ENCODE measurements around the gene CCNQ.

DNA sequence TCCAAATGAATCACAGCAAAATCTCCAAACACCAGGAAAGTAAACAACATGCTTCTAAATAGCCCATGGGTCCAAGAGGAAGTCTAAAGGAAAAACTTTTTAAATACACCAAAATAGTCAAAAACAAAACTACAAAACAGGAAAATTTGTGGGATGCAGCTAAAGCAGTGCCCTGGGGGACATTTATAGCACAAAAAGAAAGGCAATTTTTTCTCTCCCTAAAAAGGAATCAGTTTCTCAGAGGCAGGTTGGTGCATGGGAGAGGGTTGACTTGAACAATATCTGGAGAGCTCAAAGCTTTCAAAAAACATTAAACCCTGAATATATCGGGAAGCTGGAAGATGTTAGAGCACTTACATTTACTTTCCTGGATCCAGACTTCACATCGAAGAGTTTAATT lies 32.4 kb upstream of the CCNQ start:
- TF ChIP-seq, protein P1, sequence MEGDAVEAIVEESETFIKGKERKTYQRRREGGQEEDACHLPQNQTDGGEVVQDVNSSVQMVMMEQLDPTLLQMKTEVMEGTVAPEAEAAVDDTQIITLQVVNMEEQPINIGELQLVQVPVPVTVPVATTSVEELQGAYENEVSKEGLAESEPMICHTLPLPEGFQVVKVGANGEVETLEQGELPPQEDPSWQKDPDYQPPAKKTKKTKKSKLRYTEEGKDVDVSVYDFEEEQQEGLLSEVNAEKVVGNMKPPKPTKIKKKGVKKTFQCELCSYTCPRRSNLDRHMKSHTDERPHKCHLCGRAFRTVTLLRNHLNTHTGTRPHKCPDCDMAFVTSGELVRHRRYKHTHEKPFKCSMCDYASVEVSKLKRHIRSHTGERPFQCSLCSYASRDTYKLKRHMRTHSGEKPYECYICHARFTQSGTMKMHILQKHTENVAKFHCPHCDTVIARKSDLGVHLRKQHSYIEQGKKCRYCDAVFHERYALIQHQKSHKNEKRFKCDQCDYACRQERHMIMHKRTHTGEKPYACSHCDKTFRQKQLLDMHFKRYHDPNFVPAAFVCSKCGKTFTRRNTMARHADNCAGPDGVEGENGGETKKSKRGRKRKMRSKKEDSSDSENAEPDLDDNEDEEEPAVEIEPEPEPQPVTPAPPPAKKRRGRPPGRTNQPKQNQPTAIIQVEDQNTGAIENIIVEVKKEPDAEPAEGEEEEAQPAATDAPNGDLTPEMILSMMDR (IDR thresholded peaks at IDR 0.05; ENCODE audit: borderline replicate concordance, extremely low read depth, low read length, poor library complexity, severe bottlenecking) = no peak
- TF ChIP-seq EZH2 (IDR thresholded peaks at IDR 0.05; ENCODE audit: borderline replicate concordance, low read depth, low read length, severe bottlenecking) = no peak
